ENCODE data around the gene SNCA. TPM values are rescaled to one million over a fixed set of nuclear protein-coding genes. Genes with fewer than 3 reads are reported as not detected.

SNCA gene
- total RNA-seq, 1 experiment from 2014 or later: 3.1 TPM

DNA sequence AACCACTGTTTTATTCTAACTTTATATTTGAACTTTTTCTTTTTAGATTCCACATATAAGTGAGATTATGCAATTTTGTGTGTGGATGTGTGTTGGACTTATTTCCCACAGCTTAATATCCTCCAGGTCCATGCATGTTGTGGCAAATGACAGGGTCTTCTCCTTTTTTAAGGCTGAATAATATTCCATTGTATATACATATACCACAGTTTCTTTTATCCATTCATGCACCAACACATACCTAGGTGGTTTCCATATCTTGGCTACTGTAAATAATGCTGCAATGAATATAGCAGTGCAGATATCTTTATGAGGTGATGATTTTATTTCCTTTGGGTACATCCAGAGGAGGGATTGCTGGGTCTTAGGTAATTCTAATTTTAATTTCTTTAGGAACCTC lies 69.0 kb downstream of the SNCA start:
- H3K9me3 ChIP-seq (ENCODE audit: low read depth, low read length, poor library complexity, severe bottlenecking): no peaks in the 10 kb centered on the region
- no peak overlapping the region for H3K27ac ChIP-seq (ENCODE audit: low read depth, low read length, poor library complexity, severe bottlenecking)
- DNase-seq (ENCODE audit: low spot score): no peak
- no peaks in the 10 kb centered on the region for H3K36me3 ChIP-seq (ENCODE audit: insufficient read depth, low read length, poor library complexity, severe bottlenecking)
- no peak overlapping the region for H3K4me3 ChIP-seq (ENCODE audit: low read depth, low read length, poor library complexity, severe bottlenecking)
- ChIA-PET POLR2A (ENCODE audit: low non-redundant PET) (no interaction called here), CTCF (no interaction called here)
- no peaks in the 10 kb centered on the region for H3K4me1 ChIP-seq (ENCODE audit: insufficient read depth, low read length, poor library complexity, severe bottlenecking)
- no peaks in the 10 kb centered on the region for H3K27me3 ChIP-seq (replicated peaks; ENCODE audit: insufficient read depth, low read depth, low read length, poor library complexity)
- intact Hi-C loops (cut with micrococcal nuclease; ENCODE audit: unreplicated experiment): no loop called here
- TF ChIP-seq, protein P1, sequence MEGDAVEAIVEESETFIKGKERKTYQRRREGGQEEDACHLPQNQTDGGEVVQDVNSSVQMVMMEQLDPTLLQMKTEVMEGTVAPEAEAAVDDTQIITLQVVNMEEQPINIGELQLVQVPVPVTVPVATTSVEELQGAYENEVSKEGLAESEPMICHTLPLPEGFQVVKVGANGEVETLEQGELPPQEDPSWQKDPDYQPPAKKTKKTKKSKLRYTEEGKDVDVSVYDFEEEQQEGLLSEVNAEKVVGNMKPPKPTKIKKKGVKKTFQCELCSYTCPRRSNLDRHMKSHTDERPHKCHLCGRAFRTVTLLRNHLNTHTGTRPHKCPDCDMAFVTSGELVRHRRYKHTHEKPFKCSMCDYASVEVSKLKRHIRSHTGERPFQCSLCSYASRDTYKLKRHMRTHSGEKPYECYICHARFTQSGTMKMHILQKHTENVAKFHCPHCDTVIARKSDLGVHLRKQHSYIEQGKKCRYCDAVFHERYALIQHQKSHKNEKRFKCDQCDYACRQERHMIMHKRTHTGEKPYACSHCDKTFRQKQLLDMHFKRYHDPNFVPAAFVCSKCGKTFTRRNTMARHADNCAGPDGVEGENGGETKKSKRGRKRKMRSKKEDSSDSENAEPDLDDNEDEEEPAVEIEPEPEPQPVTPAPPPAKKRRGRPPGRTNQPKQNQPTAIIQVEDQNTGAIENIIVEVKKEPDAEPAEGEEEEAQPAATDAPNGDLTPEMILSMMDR (conservative IDR thresholded peaks at IDR 0.05; ENCODE audit: low read depth, low read length): no peak
- no peak for TF ChIP-seq EZH2 (IDR thresholded peaks at IDR 0.05; ENCODE audit: borderline replicate concordance, low read depth, low read length, poor library complexity, severe bottlenecking)
- BruUV-seq (replicated peaks): no TSS peak

DNA sequence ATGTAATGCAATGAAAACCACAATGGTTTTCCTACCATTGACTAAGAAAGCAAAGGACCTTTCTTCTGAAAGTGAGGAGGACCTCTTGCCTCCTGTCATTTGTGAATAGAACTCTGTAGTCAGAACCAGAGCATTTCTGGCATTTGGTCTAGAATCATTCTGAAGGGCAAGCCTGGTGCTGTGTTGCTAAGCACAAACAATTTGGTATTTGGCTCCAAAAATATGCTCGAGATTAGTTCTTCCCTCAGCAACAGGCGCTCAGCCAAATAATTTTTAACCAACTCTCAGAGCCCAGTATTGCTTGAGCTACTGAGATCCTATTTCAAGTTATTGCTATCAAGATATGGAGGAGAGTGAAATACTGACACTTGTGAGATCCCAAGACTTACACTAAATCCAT lies 71.0 kb downstream of the SNCA start:
- H3K4me3 ChIP-seq (ENCODE audit: low read depth, low read length, poor library complexity, severe bottlenecking): no peak overlapping the region
- H3K36me3 ChIP-seq (ENCODE audit: insufficient read depth, low read length, poor library complexity, severe bottlenecking): no peaks in the 10 kb centered on the region
- TF ChIP-seq, protein P1 (conservative IDR thresholded peaks at IDR 0.05; ENCODE audit: low read depth, low read length): no peak
- no peak for TF ChIP-seq EZH2 (IDR thresholded peaks at IDR 0.05; ENCODE audit: borderline replicate concordance, low read depth, low read length, poor library complexity, severe bottlenecking)
- H3K4me1 ChIP-seq (ENCODE audit: insufficient read depth, low read length, poor library complexity, severe bottlenecking): no peaks in the 10 kb centered on the region
- POLR2A ChIA-PET (ENCODE audit: low non-redundant PET): no interaction called here
- intact Hi-C loops (cut with micrococcal nuclease; ENCODE audit: unreplicated experiment): no loop called here
- no peak overlapping the region for H3K27ac ChIP-seq (ENCODE audit: low read depth, low read length, poor library complexity, severe bottlenecking)
- no TSS peak for BruUV-seq (replicated peaks)
- CTCF ChIA-PET: no interaction called here
- no peaks in the 10 kb centered on the region for H3K27me3 ChIP-seq (replicated peaks; ENCODE audit: insufficient read depth, low read depth, low read length, poor library complexity)
- no peak for DNase-seq (ENCODE audit: low spot score)
- no peaks in the 10 kb centered on the region for H3K9me3 ChIP-seq (ENCODE audit: low read depth, low read length, poor library complexity, severe bottlenecking)

DNA sequence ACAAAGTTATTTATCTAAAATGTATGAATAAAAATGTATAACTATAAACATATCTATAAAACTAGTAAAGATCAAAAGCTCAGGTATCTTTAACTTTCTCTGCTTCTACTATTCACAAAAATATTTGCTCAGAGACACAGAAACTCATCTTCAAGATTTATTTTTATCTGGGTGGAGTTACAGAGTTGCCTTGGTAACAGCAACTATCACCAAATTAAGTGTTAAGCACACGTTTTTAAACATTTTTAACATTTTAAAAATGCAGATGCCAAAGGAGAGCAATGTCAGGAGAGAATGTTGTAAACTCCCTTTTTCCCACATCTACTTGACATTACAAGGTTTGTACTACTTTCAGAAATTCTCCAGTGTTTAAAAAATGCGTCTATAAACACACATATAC lies 71.4 kb downstream of the SNCA start:
- no TSS peak for BruUV-seq (replicated peaks)
- ChIA-PET CTCF (no interaction called here), POLR2A (ENCODE audit: low non-redundant PET) (no interaction called here)
- Histone ChIP-seq H3K27ac (ENCODE audit: low read depth, low read length, poor library complexity, severe bottlenecking) (no peak overlapping the region), H3K27me3 (replicated peaks; ENCODE audit: insufficient read depth, low read depth, low read length, poor library complexity) (no peaks in the 10 kb centered on the region), H3K4me1 (ENCODE audit: insufficient read depth, low read length, poor library complexity, severe bottlenecking) (no peaks in the 10 kb centered on the region), H3K4me3 (ENCODE audit: low read depth, low read length, poor library complexity, severe bottlenecking) (no peak overlapping the region), H3K9me3 (ENCODE audit: low read depth, low read length, poor library complexity, severe bottlenecking) (no peaks in the 10 kb centered on the region), H3K36me3 (ENCODE audit: insufficient read depth, low read length, poor library complexity, severe bottlenecking) (no peaks in the 10 kb centered on the region)
- intact Hi-C loops (cut with micrococcal nuclease; ENCODE audit: unreplicated experiment): no loop called here
- no peak for DNase-seq (ENCODE audit: low spot score)
- TF ChIP-seq, protein P1 (conservative IDR thresholded peaks at IDR 0.05; ENCODE audit: low read depth, low read length): no peak
- no peak for TF ChIP-seq EZH2 (IDR thresholded peaks at IDR 0.05; ENCODE audit: borderline replicate concordance, low read depth, low read length, poor library complexity, severe bottlenecking)

All from A673 (cell line).